Cerebellar nuclear complex (tissue), 1 donor: ENCODE data around the gene ACOT13.
"Not testable (repeated sequence)": the region's sequence is repeated elsewhere in the genome, so short reads cannot be mapped to it uniquely, and the experiment has no call there.

Source experiments
- DNase-seq, 2 experiments: peaks; one replicate each; lab custom pipeline; 2025; lab: John Stamatoyannopoulos, UW

ACOT13 gene

DNA sequence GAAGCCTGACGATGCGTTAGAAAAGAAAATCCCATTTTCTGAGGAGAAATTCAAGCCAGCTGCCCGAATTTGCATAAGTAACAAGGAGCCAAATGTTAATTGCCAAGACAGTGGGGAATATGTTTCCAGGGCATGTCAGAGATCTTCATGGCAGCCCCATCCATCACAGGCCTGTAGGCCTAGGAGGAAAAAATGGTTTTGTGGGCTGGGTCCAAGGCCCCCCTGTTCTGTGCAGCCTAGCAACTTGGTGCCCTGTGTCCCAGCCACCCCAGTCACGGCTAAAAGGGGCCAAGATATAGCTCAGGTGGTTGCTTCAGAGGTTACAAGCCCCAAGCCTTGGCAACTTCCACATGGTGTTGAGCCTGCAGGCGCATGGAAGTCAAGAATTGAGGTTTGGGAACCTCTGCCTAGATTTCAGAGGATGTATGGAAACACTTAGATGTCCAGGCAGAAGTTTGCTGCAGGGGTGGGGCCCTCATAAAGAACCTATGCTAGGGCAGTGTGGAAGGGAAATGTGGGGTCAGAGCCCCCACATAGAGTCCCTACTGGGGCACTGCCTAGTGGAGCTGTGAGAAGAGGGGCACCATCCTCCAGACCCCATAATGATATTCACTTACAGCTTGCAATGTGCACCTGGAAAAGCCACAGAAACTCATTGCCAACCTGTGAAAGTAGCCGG lies 64.7 kb downstream of the ACOT13 start:
- not testable (repeated sequence) for DNase-seq

DNA sequence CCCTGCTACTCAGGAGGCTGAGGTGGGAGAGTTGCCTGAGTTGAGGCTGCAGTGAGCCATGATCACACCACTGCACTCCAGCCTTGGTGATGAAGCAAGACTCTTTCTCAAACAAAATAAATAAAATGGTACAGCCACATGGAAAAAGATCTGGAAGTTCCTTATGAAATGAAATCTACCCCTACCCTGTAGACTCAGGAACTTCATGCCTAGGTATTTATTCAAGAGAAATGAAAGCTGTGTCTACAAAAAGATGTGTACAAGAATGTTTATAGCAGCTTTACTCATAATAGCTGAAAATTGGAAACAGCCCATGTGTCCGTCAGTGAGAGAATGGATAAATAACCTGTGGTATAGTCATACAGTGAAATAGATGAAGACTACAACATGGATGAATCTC lies 67.3 kb downstream of the ACOT13 start:
- no peak for DNase-seq

DNA sequence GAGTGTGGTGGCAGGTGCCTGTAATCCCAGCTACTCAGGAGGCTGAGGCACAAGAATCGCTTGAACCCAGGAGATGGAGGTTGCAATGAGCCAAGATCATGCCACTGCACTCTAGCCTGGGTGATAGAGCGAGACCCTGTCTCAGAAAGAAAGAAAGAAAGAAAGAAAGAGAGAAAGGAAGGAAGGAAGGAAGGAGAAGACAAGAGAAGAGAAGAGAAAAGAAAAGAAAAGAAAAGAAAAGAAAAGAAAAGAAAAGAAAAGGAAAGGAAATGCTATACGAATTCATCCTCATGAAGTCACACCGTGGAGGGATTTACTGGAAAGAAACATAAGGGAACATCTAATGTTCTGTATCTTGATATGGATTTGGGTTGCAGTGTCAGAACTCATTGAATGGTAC lies 67.8 kb downstream of the ACOT13 start:
- not testable (repeated sequence) for DNase-seq

DNA sequence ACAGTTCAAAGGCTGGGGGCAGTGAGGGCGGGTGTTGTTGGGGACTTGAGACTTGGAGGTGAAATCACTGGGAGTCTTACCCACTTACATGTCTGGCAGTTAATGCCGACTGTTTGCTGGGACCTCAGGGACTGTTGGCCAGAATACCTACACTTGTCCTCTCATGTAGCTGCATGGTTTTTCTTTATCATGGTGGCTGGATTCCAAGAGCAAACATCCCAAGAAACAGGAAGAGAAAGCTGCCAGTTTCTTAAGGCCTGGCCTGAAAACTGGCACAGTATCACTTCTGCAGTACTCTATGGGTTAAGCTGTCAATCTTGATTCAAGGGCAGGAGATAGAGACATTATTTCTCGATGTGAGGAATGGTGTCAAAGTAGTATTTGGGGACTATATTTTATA lies 71.9 kb downstream of the ACOT13 start:
- no peak for DNase-seq

DNA sequence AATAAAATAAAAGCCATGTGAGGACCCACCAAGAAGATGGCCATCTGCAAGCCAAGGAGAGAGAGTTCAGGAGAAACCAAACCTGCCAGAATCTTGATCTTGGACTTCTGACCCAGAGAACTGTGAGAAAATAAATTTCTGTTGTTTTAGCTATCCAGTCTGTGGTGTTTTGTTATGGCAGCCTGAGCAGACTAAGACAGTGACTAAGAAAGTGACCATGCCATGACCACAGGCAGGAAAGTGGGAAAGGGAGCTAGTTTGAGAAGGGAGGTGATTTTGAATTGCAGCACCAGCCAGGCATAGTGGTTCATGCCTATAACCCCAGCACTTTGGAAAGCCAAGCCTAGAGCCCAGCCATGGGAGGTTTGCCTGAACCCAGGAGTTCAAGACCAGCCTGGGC lies 74.0 kb downstream of the ACOT13 start:
- DNase-seq: no peak

DNA sequence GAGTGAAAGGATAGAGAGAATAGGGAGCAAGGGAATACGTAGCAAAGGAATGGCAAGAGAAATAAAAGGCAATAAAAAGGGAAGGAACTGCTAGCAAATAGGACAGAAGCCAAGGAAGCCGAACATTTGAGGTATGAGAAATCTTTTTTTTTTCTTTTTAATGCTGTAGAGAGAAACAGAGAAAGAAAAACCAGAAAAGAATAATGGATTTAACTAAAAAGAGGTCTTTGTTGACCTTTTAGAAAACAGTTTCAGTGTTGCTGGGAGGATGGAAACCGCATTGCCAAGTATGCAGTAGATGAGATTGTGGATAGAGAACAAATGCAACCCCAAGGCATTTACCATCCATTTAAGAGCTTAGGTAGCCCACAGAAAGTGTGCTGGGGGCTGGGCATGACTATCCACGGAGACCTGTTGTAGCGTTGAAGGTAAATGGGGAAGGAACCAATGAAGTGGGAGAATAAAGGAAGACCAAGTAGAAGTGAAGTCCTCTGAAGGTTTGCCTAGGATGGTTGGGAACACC lies 75.4 kb downstream of the ACOT13 start:
- DNase-seq: no peak

DNA sequence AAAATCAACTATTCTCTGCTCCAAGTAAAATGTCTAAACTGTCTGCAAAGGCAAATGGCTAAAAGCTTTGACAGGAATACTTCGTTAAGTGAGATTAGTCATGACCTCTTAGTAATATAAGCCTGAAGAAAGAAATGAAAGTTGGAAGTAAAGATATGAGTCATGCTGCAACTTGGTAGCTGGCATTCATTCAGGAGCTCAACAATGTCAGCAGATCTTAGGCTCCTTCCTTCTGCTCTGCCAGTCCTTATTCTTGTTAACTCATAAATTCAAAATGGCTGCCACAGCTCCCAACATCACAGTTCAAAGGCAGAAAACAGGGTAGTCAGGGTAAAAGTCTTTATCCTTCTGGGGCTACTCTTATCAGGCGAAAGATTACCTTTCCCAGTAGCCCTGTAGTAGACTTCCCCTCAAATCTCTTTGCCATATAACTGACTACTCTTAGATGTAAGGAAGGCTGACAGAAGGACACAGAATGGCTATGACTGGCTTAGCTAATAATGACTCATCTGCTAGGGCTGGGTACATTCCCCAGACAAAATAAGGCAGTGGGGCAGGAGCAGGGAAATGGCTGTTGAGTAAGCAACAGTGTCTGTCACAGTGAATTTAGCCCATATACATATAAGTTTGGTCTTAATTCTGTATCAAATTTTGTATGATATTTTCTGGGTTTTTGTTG lies 76.5 kb downstream of the ACOT13 start:
- DNase-seq: no peak

DNA sequence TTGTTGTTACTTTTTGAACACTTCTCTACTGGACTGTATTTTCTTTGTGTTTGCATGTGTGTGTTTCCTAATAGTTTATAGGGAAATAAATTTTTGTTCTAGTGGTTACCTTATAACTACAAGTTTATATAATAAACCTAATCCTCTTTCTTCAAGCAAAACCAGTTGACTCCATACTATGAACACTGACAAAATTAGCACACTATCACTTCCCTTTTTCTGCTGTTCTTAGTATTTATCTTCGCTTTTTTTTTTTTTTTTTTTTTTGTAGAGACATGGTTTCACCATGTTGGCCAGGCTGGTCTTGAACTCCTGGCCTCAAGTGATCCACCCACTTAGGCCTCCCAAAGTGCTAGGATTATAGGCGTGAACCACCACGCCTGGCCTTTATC lies 77.1 kb downstream of the ACOT13 start:
- no peak for DNase-seq

DNA sequence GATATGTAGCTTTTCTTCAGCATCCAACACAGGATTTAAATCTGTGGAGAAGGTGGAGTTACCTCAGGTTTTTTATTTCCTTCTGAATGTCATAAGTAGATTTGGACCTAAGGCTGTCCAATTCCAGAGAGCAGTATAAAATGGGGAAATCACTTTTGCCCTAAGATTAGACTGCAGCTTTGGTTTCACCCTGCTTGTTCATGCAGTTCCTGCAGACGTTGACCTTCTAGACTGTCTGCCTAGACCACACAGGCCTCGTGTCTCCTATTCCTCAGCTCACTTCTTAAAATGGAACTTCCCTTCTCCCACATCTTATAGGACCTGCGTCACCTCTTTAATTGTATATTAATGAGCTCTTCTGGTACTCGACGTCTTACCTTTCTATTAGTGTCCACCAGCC lies 78.0 kb downstream of the ACOT13 start:
- no peak for DNase-seq

DNA sequence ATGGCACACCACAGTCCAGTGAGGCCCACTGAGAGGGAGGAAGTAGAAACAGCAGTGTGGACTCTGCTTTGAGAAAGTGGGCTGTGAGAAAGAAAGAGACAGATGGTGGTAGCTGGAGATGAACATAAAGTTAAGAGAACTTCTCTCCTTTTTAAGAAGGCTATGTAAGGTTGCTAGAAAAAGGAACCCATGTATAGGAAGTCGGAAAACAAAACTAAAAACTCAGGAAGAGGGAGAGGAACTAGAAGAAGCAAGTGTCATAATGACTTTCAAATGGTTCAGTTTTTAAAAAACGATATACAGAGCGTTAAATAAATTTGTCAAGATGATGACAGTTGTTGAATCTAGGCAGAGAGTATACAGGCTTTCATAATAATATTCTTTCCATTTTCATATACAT lies 82.4 kb downstream of the ACOT13 start:
- no peak for DNase-seq

DNA sequence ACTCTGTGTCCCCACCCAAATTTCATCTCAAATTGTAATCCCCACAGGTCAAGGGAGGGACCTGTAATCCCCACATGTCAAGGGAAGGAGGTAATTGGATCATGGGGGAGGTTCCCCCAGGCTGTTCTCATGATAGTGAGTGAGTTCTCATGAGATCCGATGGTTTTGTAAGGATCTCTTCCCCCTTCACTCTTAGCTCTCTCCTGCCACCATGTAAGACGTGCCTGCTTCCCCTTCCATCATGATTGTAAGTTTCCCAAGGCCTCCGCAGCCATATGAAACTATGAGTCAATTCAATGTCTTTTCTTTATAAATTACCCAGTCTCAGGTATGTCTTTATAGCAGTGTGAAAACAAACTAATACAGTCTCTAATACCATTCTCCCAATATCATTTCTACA lies 84.0 kb downstream of the ACOT13 start:
- DNase-seq: not testable (repeated sequence)

DNA sequence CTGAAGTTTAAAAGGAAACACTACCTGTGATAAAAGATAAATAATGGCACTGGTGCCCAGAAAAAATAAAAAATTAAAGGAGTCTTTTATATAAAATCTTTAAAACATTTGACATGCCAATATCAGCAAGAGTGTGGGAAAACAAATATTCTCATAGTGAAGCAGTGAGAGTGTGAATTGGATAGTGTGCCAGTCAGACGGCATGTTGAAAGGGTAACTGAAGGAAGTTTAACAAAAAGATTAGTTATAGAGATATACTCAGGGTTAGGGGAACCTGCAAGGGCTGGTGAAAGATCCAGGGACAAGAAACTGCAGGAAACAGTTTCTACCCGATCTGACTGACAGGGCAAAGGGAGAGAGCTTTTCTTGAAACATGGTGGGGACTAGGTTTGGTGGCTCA lies 85.6 kb downstream of the ACOT13 start:
- DNase-seq: no peak

DNA sequence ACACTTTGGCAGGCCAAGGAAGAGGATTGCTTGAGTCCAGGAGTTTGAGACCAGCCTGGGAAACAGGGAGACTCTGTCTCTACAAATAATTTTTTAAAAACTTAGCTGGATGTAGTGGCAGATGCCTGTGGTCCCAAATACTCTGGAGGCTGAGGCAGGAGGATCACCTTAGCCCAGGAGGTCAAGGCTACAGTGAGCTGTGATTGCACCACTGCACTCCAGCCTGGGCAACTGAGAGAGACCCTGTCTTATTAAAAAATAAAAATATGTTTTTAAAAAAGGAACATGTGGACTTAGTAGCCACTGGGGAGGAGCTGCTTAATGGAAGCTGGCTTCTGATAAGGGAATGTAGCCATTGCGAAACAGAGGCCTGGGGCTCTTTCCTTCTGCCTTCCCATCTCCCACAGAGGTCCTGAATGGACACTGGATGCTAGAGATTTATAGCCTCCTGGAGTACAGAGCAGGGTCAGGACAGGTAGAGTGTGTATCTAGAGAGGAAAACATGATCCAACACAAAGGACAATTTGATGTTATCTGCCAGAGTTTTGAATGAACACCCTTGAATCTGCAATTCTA lies 86.1 kb downstream of the ACOT13 start:
- no peak for DNase-seq

DNA sequence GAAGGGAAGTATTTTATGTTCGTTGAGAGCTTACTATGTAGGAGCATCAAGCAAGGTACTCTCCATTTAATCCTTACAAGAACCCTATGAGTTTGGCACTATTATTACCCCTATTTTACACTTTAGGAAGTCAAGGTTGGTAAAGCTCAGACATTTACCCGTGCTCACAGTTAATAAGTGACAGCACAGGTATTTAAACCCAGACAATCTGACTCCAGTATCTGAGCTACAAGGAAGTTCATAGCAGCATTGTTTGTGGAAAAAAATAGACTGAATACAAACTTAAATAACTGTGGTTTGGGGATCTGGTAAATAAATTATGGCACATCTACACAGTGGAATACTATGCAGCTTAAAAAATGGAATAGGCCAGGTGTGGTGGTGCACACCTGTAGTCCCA lies 86.7 kb downstream of the ACOT13 start:
- no peak for DNase-seq

DNA sequence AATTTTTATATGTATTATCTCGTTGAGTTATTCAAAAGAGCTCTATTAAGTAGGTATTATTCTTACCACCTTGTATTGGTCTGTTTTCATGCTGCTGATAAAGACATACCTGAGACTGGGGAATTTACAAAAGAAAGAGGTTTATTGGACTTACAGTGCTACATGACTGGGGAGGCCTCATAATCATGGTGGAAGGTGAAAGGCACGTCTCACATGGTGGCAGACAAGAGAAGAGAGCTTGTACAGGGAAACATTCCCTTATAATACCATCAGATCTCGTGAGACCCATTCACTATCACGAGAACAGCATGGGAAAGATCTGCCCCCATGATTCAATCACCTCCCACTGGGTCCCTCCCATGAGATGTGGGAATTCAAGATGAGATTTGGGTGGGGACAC lies 87.5 kb downstream of the ACOT13 start:
- DNase-seq: not testable (repeated sequence)
